Smooth muscle cell (in vitro differentiated cells): ENCODE data around the gene HLA-B. TPM values are rescaled to one million over a fixed set of nuclear protein-coding genes. Genes with fewer than 3 reads are reported as not detected.

Experiments used
- DNase-seq: peaks from one replicate; lab custom pipeline; 2025; ENCODE audit not compliant: unreplicated experiment; lab: John Stamatoyannopoulos, UW
- H2AFZ ChIP-seq: fragments of 200-600 bp; sonication (generic); 2 replicates; pipeline ENCODE4 v1.6.0; 2016; ENCODE audit warnings: antibody characterized with exemption, low read depth, mild to moderate bottlenecking
- H3F3A ChIP-seq: fragments of 200-600 bp; sonication (generic); 2 replicates; pipeline ENCODE4 v1.6.0; 2017; ENCODE audit warnings: antibody characterized with exemption, low read depth
- H3K27ac ChIP-seq: fragments of 200-600 bp; sonication (generic); 2 replicates; pipeline ENCODE4 v1.5.1; 2016; ENCODE audit warnings: low read depth, mild to moderate bottlenecking
- H3K27me3 ChIP-seq: fragments of 200-600 bp; sonication (generic); 2 replicates; pipeline ENCODE4 v1.6.1; 2016; ENCODE audit warnings: low read depth, mild to moderate bottlenecking
- H3K36me3 ChIP-seq: fragments of 200-600 bp; sonication (generic); 2 replicates; pipeline ENCODE4 v1.5.1; 2016; ENCODE audit warnings: low read depth
- H3K4me1 ChIP-seq: fragments of 200-600 bp; sonication (generic); 2 replicates; pipeline ENCODE4 v1.5.1; 2016; ENCODE audit warnings: low read depth
- H3K4me2 ChIP-seq: fragments of 200-600 bp; sonication (generic); 2 replicates; pipeline ENCODE4 v1.6.0; 2016; ENCODE audit warnings: mild to moderate bottlenecking
- H3K4me3 ChIP-seq: fragments of 200-600 bp; sonication (generic); 2 replicates; pipeline ENCODE4 v1.5.1; 2016; ENCODE audit warnings: mild to moderate bottlenecking
- H3K79me2 ChIP-seq: fragments of 200-600 bp; sonication (generic); 2 replicates; pipeline ENCODE4 v1.6.0; 2016; ENCODE audit warnings: low read depth, mild to moderate bottlenecking
- H3K9ac ChIP-seq: fragments of 200-600 bp; sonication (generic); 2 replicates; pipeline ENCODE4 v1.6.0; 2016; ENCODE audit warnings: low read depth
- H3K9me3 ChIP-seq: fragments of 200-600 bp; sonication (generic); replicated peaks from 2 replicates; pipeline ENCODE4 v1.5.1; 2016; ENCODE audit warnings: low read depth
- H4K20me1 ChIP-seq: fragments of 200-600 bp; sonication (generic); 2 replicates; pipeline ENCODE4 v1.6.0; 2016; ENCODE audit warnings: low read depth
- CTCF ChIP-seq: fragments of 200-600 bp; sonication (generic); IDR thresholded peaks from 2 replicates; pipeline ENCODE4 v1.5.1; 2017; ENCODE audit warnings: borderline replicate concordance, mild to moderate bottlenecking, antibody characterized with exemption; ENCODE audit not compliant: insufficient read depth, poor library complexity, severe bottlenecking
- WGBS: methylation state at CpG from one replicate; pipeline ENCODE4 v1.1.7; 2016; ENCODE audit warnings: low lambda C conversion rate; 5-methylcytosine and 5-hydroxymethylcytosine counted together
- polyA plus RNA-seq: library from polyadenylated mRNA; unstranded; fragments of >200 nt; fragmentation: Nextera tagmentation; extraction: Ambion mirVana; gene quantifications from 2 replicates; pipeline ENCODE4 v1.2.1, GENCODE V29; 2016
- total RNA-seq: library from RNA; depleted of rRNA; stranded (reverse); fragments of >200 nt; gene quantifications from 2 replicates; pipeline ENCODE4 v1.2.3, GENCODE V29; 2014

HLA-B gene
- total and polyA plus RNA-seq, 2 experiments from 2014 or later = 646 to 2,794 TPM

- Histone ChIP-seq H3K36me3 (no peaks in the 10 kb centered on the region), H2AFZ (no peak overlapping the region), H3K9ac (no peak overlapping the region), H3K4me2 (no peak overlapping the region), H3K27ac (no peak overlapping the region), H3K4me3 (no peak overlapping the region), H3K27me3 (no peaks in the 10 kb centered on the region), H3F3A (no peaks in the 10 kb centered on the region), H4K20me1 (no peaks in the 10 kb centered on the region), H3K79me2 (no peaks in the 10 kb centered on the region), H3K4me1 (no peaks in the 10 kb centered on the region), H3K9me3 (no peaks in the 10 kb centered on the region)
- TF ChIP-seq CTCF = no peak
- WGBS = 88% methylated on average over 1 of the region's 1 CpG
- DNase-seq = no peak
Measured at GRCh38 chr6:31386977-31387376, 30.0 kb upstream of the HLA-B start.

GRCh38 chr6:31386099-31386498, 29.1 kb upstream of the HLA-B start:
- no peak overlapping the region for H3K4me3 ChIP-seq
- no peak for TF ChIP-seq CTCF
- no peak overlapping the region for H3K4me2 ChIP-seq
- H4K20me1 ChIP-seq = no peaks in the 10 kb centered on the region
- H3K9ac ChIP-seq = no peak overlapping the region
- H3K4me1 ChIP-seq = no peaks in the 10 kb centered on the region
- no peaks in the 10 kb centered on the region for H3F3A ChIP-seq
- H3K27me3 ChIP-seq = no peaks in the 10 kb centered on the region
- H3K9me3 ChIP-seq = no peaks in the 10 kb centered on the region
- no peaks in the 10 kb centered on the region for H3K36me3 ChIP-seq
- no peak for DNase-seq
- no peaks in the 10 kb centered on the region for H3K79me2 ChIP-seq
- WGBS = 72% methylated on average over 3 of the region's 3 CpGs
- H2AFZ ChIP-seq = no peak overlapping the region
- H3K27ac ChIP-seq = no peak overlapping the region

GRCh38 chr6:31385041-31385440, 28.1 kb upstream of the HLA-B start:
- H3K79me2 ChIP-seq = no peaks in the 10 kb centered on the region
- H3K4me1 ChIP-seq = no peaks in the 10 kb centered on the region
- H4K20me1 ChIP-seq = no peaks in the 10 kb centered on the region
- no peaks in the 10 kb centered on the region for H3K9me3 ChIP-seq
- no peak overlapping the region for H3K27ac ChIP-seq
- H3K36me3 ChIP-seq = no peaks in the 10 kb centered on the region
- no peak for TF ChIP-seq CTCF
- H3K27me3 ChIP-seq = no peaks in the 10 kb centered on the region
- H3K4me2 ChIP-seq = no peak overlapping the region
- no peak overlapping the region for H3K4me3 ChIP-seq
- H3K9ac ChIP-seq = no peak overlapping the region
- no peak for DNase-seq
- H2AFZ ChIP-seq = no peak overlapping the region
- WGBS = 77% methylated on average over 3 of the region's 3 CpGs
- no peaks in the 10 kb centered on the region for H3F3A ChIP-seq

- WGBS = 58% methylated on average over 5 of the region's 5 CpGs
Measured at GRCh38 chr6:31383149-31383548, 26.2 kb upstream of the HLA-B start.

More at GRCh38 chr6:31383149-31383548, 26.2 kb upstream of the HLA-B start:
- TF ChIP-seq CTCF = no peak
- H3F3A ChIP-seq = no peaks in the 10 kb centered on the region
- H3K9ac ChIP-seq = no peak overlapping the region
- no peak overlapping the region for H2AFZ ChIP-seq
- H3K27ac ChIP-seq = no peak overlapping the region
- no peak overlapping the region for H3K4me3 ChIP-seq
- no peak for DNase-seq
- no peak overlapping the region for H3K4me2 ChIP-seq
- no peaks in the 10 kb centered on the region for H3K9me3 ChIP-seq
- H3K27me3 ChIP-seq = peaks cover 5% of the 10 kb centered on the region
- no peaks in the 10 kb centered on the region for H3K36me3 ChIP-seq
- no peaks in the 10 kb centered on the region for H4K20me1 ChIP-seq
- H3K79me2 ChIP-seq = no peaks in the 10 kb centered on the region
- no peaks in the 10 kb centered on the region for H3K4me1 ChIP-seq
